Endodermal cell (in vitro differentiated cells): ENCODE data around the gene OPRD1. TPM values are rescaled to one million over a fixed set of nuclear protein-coding genes. Genes with fewer than 3 reads are reported as not detected.

Source experiments
- DNase-seq: peaks from one replicate; pipeline ENCODE4 v3.0.0-alpha.2; 2017
- H3K27ac ChIP-seq: 2 replicates; pipeline ENCODE4 v1.5.1; 2013; ENCODE audit warnings: mild to moderate bottlenecking, low read depth, low read length, moderate library complexity
- H3K27me3 ChIP-seq: 2 replicates; pipeline ENCODE4 v1.6.1; 2013; ENCODE audit warnings: mild to moderate bottlenecking, low read length, moderate library complexity; ENCODE audit not compliant: insufficient read depth, control insufficient read depth, poor library complexity, severe bottlenecking
- H3K36me3 ChIP-seq: 2 replicates; pipeline ENCODE4 v1.7.0; 2013; ENCODE audit warnings: mild to moderate bottlenecking, low read length, moderate library complexity; ENCODE audit not compliant: control insufficient read depth, insufficient read depth
- H3K4me1 ChIP-seq: one replicate; pipeline ENCODE4 v1.7.0; 2013; ENCODE audit warnings: low read length; ENCODE audit not compliant: control insufficient read depth, insufficient read depth
- H3K4me3 ChIP-seq: 2 replicates; pipeline ENCODE4 v1.5.1; 2013; ENCODE audit warnings: mild to moderate bottlenecking, low read length, moderate library complexity
- H3K9ac ChIP-seq: 2 replicates; pipeline ENCODE4 v1.6.1; 2013; ENCODE audit warnings: mild to moderate bottlenecking, low read length, moderate library complexity; ENCODE audit not compliant: poor library complexity, severe bottlenecking; ENCODE audit errors: extremely low read depth
- H3K9me3 ChIP-seq: 2 replicates; pipeline ENCODE4 v1.6.1; 2013; ENCODE audit warnings: mild to moderate bottlenecking, low read length, moderate library complexity; ENCODE audit not compliant: control insufficient read depth
- H3K27ac Mint-ChIP-seq: 2 replicates; pipeline ENCODE4 v1.8.0; 2020; ENCODE audit warnings: mixed read lengths
- H3K27me3 Mint-ChIP-seq: 2 replicates; pipeline ENCODE4 v1.8.0; 2021; ENCODE audit warnings: mild to moderate bottlenecking, mixed read lengths; ENCODE audit not compliant: insufficient read depth
- H3K36me3 Mint-ChIP-seq: 2 replicates; pipeline ENCODE4 v1.8.0; 2020; ENCODE audit warnings: low read depth, mixed read lengths
- H3K4me1 Mint-ChIP-seq: 2 replicates; pipeline ENCODE4 v1.8.0; 2020; ENCODE audit warnings: mixed read lengths
- H3K4me3 Mint-ChIP-seq: 2 replicates; pipeline ENCODE4 v1.8.0; 2020; ENCODE audit warnings: mild to moderate bottlenecking, moderate library complexity, mixed read lengths
- H3K9me3 Mint-ChIP-seq: 2 replicates; pipeline ENCODE4 v1.8.0; 2020; ENCODE audit warnings: mild to moderate bottlenecking, mixed read lengths
- CTCF ChIP-seq: fragments of 200-600 bp; sonication (generic); conservative IDR thresholded peaks from 2 replicates; pipeline ENCODE4 v1.5.0; 2021; ENCODE audit warnings: antibody characterized with exemption, mild to moderate bottlenecking
- WGBS, 2 experiments: methylation state at CpG; one replicate each; pipeline versions ENCODE4 v1.1.5 to v1.1.7; 2013; ENCODE audit warnings: missing lambda C conversion rate in 2 of 2, mixed read lengths in 1 of 2; ENCODE audit not compliant: insufficient coverage in 1 of 2, insufficient read length in 1 of 2; 5-methylcytosine and 5-hydroxymethylcytosine counted together
- total RNA-seq, 2 donors: library from RNA; stranded (reverse); fragmentation: NEBNext Ultra II Directional in 1 of 2; extraction: Animal tissue kit (Norgen Biotek cat#: 25700) in 1 of 2; gene quantifications; 2 replicates in 1 of 2; 3 replicates in 1 of 2; pipeline ENCODE4 v1.2.1, GENCODE V29; 2021

Gene OPRD1
- total RNA-seq, 2 donors from 2014 or later: 0.55 to 0.75 TPM

- H3K27me3 ChIP-seq: peaks cover 32% of the 10 kb centered on the region
- H3K4me3 Mint-ChIP-seq: no peak overlapping the region
- DNase-seq: no peak
- TF ChIP-seq CTCF: no peak
- H3K9me3 ChIP-seq: peaks cover 2% of the 10 kb centered on the region
- no peak overlapping the region for H3K9ac ChIP-seq
- no peak overlapping the region for H3K4me3 ChIP-seq
- H3K36me3 ChIP-seq: no peaks in the 10 kb centered on the region
- peaks cover 35% of the 10 kb centered on the region for H3K27me3 Mint-ChIP-seq
- no peak overlapping the region for H3K27ac Mint-ChIP-seq
- no peaks in the 10 kb centered on the region for H3K4me1 Mint-ChIP-seq
- no peaks in the 10 kb centered on the region for H3K4me1 ChIP-seq
- peaks cover 5% of the 10 kb centered on the region for H3K9me3 Mint-ChIP-seq
- no peaks in the 10 kb centered on the region for H3K36me3 Mint-ChIP-seq
- 92 to 94% methylated on average over 1 to 4 of the region's 4 CpGs for WGBS, 2 experiments
- H3K27ac ChIP-seq: no peak overlapping the region
Observed at GRCh38 chr1:28807986-28808385, 4.0 kb upstream of the OPRD1 start.

- no peaks in the 10 kb centered on the region for H3K4me1 ChIP-seq
- H3K4me3 ChIP-seq: no peak overlapping the region
- Mint-ChIP-seq H3K27me3 (peaks cover 50% of the 10 kb centered on the region), H3K27ac (no peak overlapping the region), H3K36me3 (no peaks in the 10 kb centered on the region), H3K4me1 (peaks cover 6% of the 10 kb centered on the region), H3K9me3 (no peaks in the 10 kb centered on the region), H3K4me3 (peak overlapping the region; percentile 37)
- H3K9me3 ChIP-seq: peaks cover 7% of the 10 kb centered on the region
- no peak for DNase-seq
- peaks cover 54% of the 10 kb centered on the region for H3K27me3 ChIP-seq
- H3K36me3 ChIP-seq: no peaks in the 10 kb centered on the region
- H3K9ac ChIP-seq: no peak overlapping the region
- no peak for TF ChIP-seq CTCF
- H3K27ac ChIP-seq: no peak overlapping the region
- 81 to 83% methylated on average over 4 to 9 of the region's 9 CpGs for WGBS, 2 experiments
Observed at GRCh38 chr1:28811369-28811765, 603 bp upstream of the OPRD1 start.

- H3K27me3 ChIP-seq: peaks cover 54% of the 10 kb centered on the region
- no peaks in the 10 kb centered on the region for H3K9me3 Mint-ChIP-seq
Observed at GRCh38 chr1:28812669-28813468, 899 bp downstream of the OPRD1 start.

More at GRCh38 chr1:28812669-28813468, 899 bp downstream of the OPRD1 start:
- H3K36me3 ChIP-seq: no peaks in the 10 kb centered on the region
- TF ChIP-seq CTCF: no peak
- Mint-ChIP-seq H3K4me3 (peak overlapping the region; percentile 42), H3K27me3 (peaks cover 56% of the 10 kb centered on the region), H3K36me3 (no peaks in the 10 kb centered on the region), H3K4me1 (peaks cover 6% of the 10 kb centered on the region), H3K27ac (no peak overlapping the region)
- H3K9ac ChIP-seq: no peak overlapping the region
- H3K9me3 ChIP-seq: peaks cover 7% of the 10 kb centered on the region
- peak overlapping the region; percentile 37 for H3K27ac ChIP-seq
- no peak for DNase-seq
- WGBS, 2 experiments: 80 to 83% methylated on average over 25 to 34 of the region's 34 CpGs
- no peaks in the 10 kb centered on the region for H3K4me1 ChIP-seq
- no peak overlapping the region for H3K4me3 ChIP-seq
